Adrenal gland (tissue), 12 donors: ENCODE data around the gene KDM4C. TPM values are rescaled to one million over a fixed set of nuclear protein-coding genes. Genes with fewer than 3 reads are reported as not detected.

Experiments
- DNase-seq, 7 donors: peaks; one replicate each; pipeline ENCODE4 v3.0.0-alpha.2; 2019 to 2020
- H3K27ac ChIP-seq, 5 donors: fragments of 200-600 bp; sonication (generic) in 4 of 5; 1 replicate in 3 of 5; 2 replicates in 2 of 5; pipeline versions ENCODE4 v1.5.1 to v1.8.0; 2016 to 2020; ENCODE audit warnings: mild to moderate bottlenecking in 1 of 5
- H3K27me3 ChIP-seq: fragments of 200-600 bp; 2 replicates; pipeline ENCODE4 v1.8.0; 2021
- H3K36me3 ChIP-seq, 2 donors: fragments of 200-600 bp; replicated peaks in 1 of 2; 1 replicate in 1 of 2; 2 replicates in 1 of 2; pipeline versions ENCODE4 v1.5.1 to v1.8.0; 2018 to 2022
- H3K4me1 ChIP-seq, 2 donors: fragments of 200-600 bp; replicated peaks in 1 of 2; 1 replicate in 1 of 2; 2 replicates in 1 of 2; pipeline versions ENCODE4 v1.5.1 to v1.8.0; 2018 to 2021
- H3K4me3 ChIP-seq, 4 donors: fragments of 200-600 bp; sonication (generic) in 3 of 4; one replicate each; pipeline ENCODE4 v1.5.1; 2016 to 2018
- H3K9me3 ChIP-seq, 3 donors: fragments of 200-600 bp; sonication (generic) in 1 of 3; replicated peaks in 1 of 3; 1 replicate in 2 of 3; 2 replicates in 1 of 3; pipeline versions ENCODE4 v1.5.1 to v1.8.0; 2016 to 2021
- POLR2A ChIP-seq, 2 donors: fragments of 450-650 bp; IDR thresholded peaks; one replicate each; pipeline ENCODE4 v1.6.1; 2017; ENCODE audit warnings: antibody characterized with exemption in 2 of 2, mild to moderate bottlenecking in 2 of 2, moderate library complexity in 1 of 2
- WGBS, 4 donors: extraction: QIAGEN DNeasy Blood & Tissue Kit in 2 of 4; methylation state at CpG; one replicate each; pipeline versions ENCODE4 v1.1.5 to v1.1.7; 2013 to 2017; 5-methylcytosine and 5-hydroxymethylcytosine counted together
- intact Hi-C, 2 donors: fragments of 100-400 bp; cut with DNase I; formaldehyde crosslinking; loops; one replicate each; pipeline versions ENCODE4 v1.14.1 to v1.15.0; 2022 to 2023
- polyA plus RNA-seq, 3 donors: library from polyadenylated mRNA; stranded (reverse); fragments of 200-250 nt in 2 of 3; fragments of 350-450 nt in 1 of 3; fragmentation: Illumina TruSeq in 1 of 3; extraction: RNeasy Lipid Tissue Mini Kit (QIAGEN cat#74804) in 1 of 3; gene quantifications; one replicate each; pipeline ENCODE4 v1.2.3, GENCODE V29; 2013 to 2014
- total RNA-seq, 9 donors: library from RNA; depleted of rRNA in 4 of 9; stranded (reverse); fragments of >200 nt in 4 of 9; fragments of 120-200 nt in 1 of 9; fragmentation: NEBNext Ultra II Directional in 1 of 9; extraction: Animal tissue kit (Norgen Biotek cat#: 25700) in 1 of 9; gene quantifications; one replicate each; pipeline versions ENCODE4 v1.1.0 to v1.2.4, GENCODE V29; 2013 to 2023
- TF ChIP-seq, protein P1 (sequence below), 6 experiments: fragments of 450-650 bp in 4 of 6; fragments of 200-600 bp in 2 of 6; sonication (generic) in 1 of 6; IDR thresholded peaks; 1 replicate in 5 of 6; 2 replicates in 1 of 6; pipeline versions ENCODE4 v1.5.1 to v1.8.0; 2016 to 2021; ENCODE audit warnings: antibody characterized with exemption in 6 of 6, mild to moderate bottlenecking in 2 of 6, moderate library complexity in 1 of 6
- donor health status: healthy with polysubstance abuse.
- donor health status: Bipolar disorder and iron deficiency.
- donor health status: DM: yes; HTN: yes; CAD: no.
- donor health status: DM: no; HTN: no; CAD: no.
- donor health status: DM: no; HTN: no; CAD: no.
- donor health status: DM: yes; HTN: yes; CAD: no.

KDM4C gene
- total and polyA plus RNA-seq, 12 donors, result 7.9 to 33.4 (median 23.3) TPM

DNA sequence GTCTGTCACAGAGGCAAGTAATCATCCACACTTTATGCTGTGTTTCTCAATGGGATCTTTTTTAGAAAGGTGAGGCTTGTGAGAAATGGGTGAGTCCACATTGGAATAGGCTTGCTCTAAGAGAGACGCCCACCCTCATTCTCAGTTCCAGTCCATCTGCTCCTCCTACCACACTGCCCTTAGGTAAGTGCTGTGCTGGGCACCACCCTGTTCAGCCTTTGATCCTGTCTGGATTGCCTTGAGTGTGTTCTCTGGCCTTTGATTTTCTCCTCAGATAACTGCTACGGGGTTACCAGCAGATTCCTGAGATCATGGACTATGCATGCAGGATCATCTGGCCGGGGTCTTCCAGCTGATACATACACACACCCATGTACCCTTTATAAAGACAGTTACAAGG lies 328.6 kb downstream of the KDM4C start:
- Histone ChIP-seq H3K36me3 (no peaks in the 10 kb centered on the region), H3K4me1 (no peaks in the 10 kb centered on the region), H3K9me3 (no peaks in the 10 kb centered on the region), H3K27me3 (no peaks in the 10 kb centered on the region), H3K4me3 (no peak overlapping the region), H3K27ac (no peak overlapping the region)
- intact Hi-C loops, result no loop called here
- TF ChIP-seq, protein P1, sequence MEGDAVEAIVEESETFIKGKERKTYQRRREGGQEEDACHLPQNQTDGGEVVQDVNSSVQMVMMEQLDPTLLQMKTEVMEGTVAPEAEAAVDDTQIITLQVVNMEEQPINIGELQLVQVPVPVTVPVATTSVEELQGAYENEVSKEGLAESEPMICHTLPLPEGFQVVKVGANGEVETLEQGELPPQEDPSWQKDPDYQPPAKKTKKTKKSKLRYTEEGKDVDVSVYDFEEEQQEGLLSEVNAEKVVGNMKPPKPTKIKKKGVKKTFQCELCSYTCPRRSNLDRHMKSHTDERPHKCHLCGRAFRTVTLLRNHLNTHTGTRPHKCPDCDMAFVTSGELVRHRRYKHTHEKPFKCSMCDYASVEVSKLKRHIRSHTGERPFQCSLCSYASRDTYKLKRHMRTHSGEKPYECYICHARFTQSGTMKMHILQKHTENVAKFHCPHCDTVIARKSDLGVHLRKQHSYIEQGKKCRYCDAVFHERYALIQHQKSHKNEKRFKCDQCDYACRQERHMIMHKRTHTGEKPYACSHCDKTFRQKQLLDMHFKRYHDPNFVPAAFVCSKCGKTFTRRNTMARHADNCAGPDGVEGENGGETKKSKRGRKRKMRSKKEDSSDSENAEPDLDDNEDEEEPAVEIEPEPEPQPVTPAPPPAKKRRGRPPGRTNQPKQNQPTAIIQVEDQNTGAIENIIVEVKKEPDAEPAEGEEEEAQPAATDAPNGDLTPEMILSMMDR (IDR thresholded peaks at IDR 0.05), result no peak
- no peak for TF ChIP-seq POLR2A (IDR thresholded peaks at IDR 0.05)
- 96 to 98% (median 97%) methylated on average over 3 of the region's 3 CpGs for WGBS, 4 donors
- DNase-seq, result no peak

DNA sequence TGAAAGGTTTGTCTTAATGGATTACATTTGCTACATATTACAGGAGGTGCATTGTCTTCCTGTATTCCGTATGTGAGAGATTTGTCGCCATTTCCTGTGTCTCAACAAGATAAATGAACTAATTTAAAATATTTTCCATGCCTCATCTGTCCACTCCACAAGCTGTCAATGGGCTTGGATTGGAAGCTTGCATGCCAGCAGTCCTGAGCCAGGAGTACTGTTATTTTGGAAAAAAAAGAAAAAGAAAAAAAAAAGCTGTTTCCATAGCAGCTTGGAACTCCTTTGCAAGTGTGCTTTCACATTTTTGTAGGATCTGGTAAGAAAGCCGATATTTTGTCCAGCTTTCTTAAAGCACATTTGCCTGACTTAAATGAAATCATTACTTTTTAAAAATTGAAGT lies 330.8 kb downstream of the KDM4C start:
- H3K4me1 ChIP-seq, result no peaks in the 10 kb centered on the region
- no peak for TF ChIP-seq POLR2A (IDR thresholded peaks at IDR 0.05)
- TF ChIP-seq, protein P1 (IDR thresholded peaks at IDR 0.05), result no peak
- DNase-seq, result no peak
- WGBS, 4 donors, result 77 to 80% (median 78%) methylated on average over 3 of the region's 3 CpGs
- no peak overlapping the region for H3K27ac ChIP-seq
- H3K9me3 ChIP-seq, result no peaks in the 10 kb centered on the region
- intact Hi-C loops, result no loop called here
- no peak overlapping the region for H3K4me3 ChIP-seq
- no peaks in the 10 kb centered on the region for H3K36me3 ChIP-seq
- no peaks in the 10 kb centered on the region for H3K27me3 ChIP-seq

DNA sequence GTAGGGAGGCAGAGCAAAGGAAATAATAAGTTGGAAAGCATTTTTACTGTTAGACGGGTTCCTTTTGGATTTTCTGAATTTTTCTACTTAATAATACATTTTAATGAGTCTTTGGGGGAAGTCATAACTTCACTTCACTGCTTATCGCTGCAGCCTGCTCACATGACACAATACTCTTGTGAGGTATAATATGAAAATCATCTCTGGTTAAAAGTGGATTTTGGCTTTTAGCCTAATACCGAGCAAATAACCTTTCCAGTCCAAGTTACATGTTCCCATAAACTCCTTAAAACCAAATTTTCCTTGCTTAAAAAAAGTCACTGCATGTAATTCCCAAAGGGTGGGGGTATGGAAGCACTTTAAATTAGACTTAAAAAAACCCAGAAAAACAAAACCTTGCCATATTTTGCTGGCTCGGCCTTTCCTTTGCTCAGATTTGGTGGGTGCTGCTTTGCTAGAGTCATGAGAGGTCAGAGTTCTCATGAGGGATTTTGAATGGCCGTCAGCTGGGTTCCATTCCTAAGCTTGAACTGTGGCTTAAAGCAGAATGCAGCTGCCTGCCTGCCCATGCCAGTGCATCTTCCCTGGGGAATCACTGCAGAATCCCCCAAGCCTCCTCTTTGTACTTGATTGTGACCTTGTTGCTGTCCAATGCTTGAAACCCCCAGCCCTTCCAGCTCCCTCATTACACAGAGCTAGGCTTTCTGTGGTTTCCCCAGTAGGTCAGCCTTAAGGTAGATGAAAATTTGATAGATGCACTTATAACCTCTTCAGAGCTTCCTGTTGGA lies 331.8 kb downstream of the KDM4C start:
- 69 to 78% (median 77%) methylated on average over 5 of the region's 5 CpGs for WGBS, 4 donors
- TF ChIP-seq POLR2A (IDR thresholded peaks at IDR 0.05), result no peak
- TF ChIP-seq, protein P1 (IDR thresholded peaks at IDR 0.05), result no peak
- DNase-seq, result no peak
- intact Hi-C loops, result no loop called here
- Histone ChIP-seq H3K36me3 (no peaks in the 10 kb centered on the region), H3K9me3 (no peaks in the 10 kb centered on the region), H3K4me3 (no peak overlapping the region), H3K27me3 (no peaks in the 10 kb centered on the region), H3K4me1 (no peaks in the 10 kb centered on the region), H3K27ac (no peak overlapping the region)

DNA sequence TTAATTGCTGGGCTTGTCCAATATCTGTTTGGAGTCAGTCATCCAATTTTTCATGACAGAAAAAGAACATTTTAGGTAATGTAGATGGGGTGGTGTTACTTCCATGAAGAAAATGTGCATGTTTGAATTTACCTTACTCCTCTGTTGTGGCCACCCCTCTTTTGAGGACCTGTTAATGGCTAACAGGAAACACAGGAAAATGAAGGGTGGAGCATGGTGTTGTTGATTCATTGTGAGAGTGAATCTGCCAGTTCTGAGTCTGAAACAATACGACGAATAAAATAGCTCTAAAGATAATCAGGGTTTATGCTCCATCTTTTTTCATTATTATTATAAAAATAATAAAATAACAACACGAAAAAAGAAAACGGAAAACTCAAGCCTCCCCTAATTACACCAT lies 335.3 kb downstream of the KDM4C start:
- Histone ChIP-seq H3K4me3 (no peak overlapping the region), H3K9me3 (no peaks in the 10 kb centered on the region), H3K36me3 (no peaks in the 10 kb centered on the region), H3K27ac (no peak overlapping the region), H3K4me1 (peaks cover 2 to 5% of the 10 kb centered on the region in 2 donors), H3K27me3 (no peaks in the 10 kb centered on the region)
- no peak for DNase-seq
- intact Hi-C loops, result no loop called here
- WGBS, 4 donors, result 87 to 95% (median 93%) methylated on average over 4 of the region's 4 CpGs
- TF ChIP-seq, protein P1 (IDR thresholded peaks at IDR 0.05), result no peak
- TF ChIP-seq POLR2A (IDR thresholded peaks at IDR 0.05), result no peak
